ENCODE measurements around the gene MAPKAPK3. TPM values are rescaled to one million over a fixed set of nuclear protein-coding genes. Genes with fewer than 3 reads are reported as not detected.

MAPKAPK3 gene
- total and polyA plus RNA-seq, 2 of the 4 experiments (the other 2 are of a cell fraction), result 38.3 to 57.2 TPM

GRCh38 chr3:50573566-50574443, 43.1 kb upstream of the MAPKAPK3 start (continued):
- TF ChIP-seq MXI1 (IDR thresholded peaks at IDR 0.05; ENCODE audit: borderline replicate concordance, low read depth, low read length), result no peak
- TF ChIP-seq MAZ (IDR thresholded peaks at IDR 0.05; ENCODE audit: borderline replicate concordance, low read depth, low read length), result no peak

GRCh38 chr3:50574444-50574831, 42.5 kb upstream of the MAPKAPK3 start:
- in situ Hi-C loops (cut with MboI; ENCODE audit: low sequenced_read_pairs), result loop anchor here (5.0 kb wide), 2 partner anchors 38 to 798 kb away; partner anchors contain the start of gene CISH
- no peak for DNase-seq

More at GRCh38 chr3:50574444-50574831, 42.5 kb upstream of the MAPKAPK3 start:
- Histone ChIP-seq H3K36me3 (ENCODE audit: control insufficient read depth, insufficient read depth, low read length) (peaks cover 38% of the 10 kb centered on the region; the same call in 1 of the 2 replicates), H2AFZ (replicated peaks; ENCODE audit: low read length, poor library complexity) (no peak overlapping the region), H2BK120ac (ENCODE audit: low read depth, low read length) (no peak overlapping the region), H3K56ac (ENCODE audit: extremely low read depth, insufficient read depth, low read length) (no peak overlapping the region), H2AK5ac (ENCODE audit: low read depth, low read length) (no peak overlapping the region), H3K27ac (ENCODE audit: insufficient read depth, low read length) (no peak overlapping the region), H3K9me3 (ENCODE audit: control insufficient read depth, insufficient read depth, low read length) (no peaks in the 10 kb centered on the region), H3K18ac (ENCODE audit: low read depth, low read length) (no peak overlapping the region), H4K20me1 (ENCODE audit: insufficient read depth, low read length) (no peaks in the 10 kb centered on the region), H3K27me3 (ENCODE audit: control insufficient read depth, insufficient read depth, low read length) (no peaks in the 10 kb centered on the region), H3K4me1 (ENCODE audit: control insufficient read depth, insufficient read depth, low read length) (no peaks in the 10 kb centered on the region; the same call in 1 of the 2 replicates), H2AK9ac (replicated peaks; ENCODE audit: low read depth, low read length, poor library complexity) (no peak overlapping the region), H3K4me2 (ENCODE audit: low read depth, low read length) (no peak overlapping the region), H4K5ac (ENCODE audit: low read depth, low read length) (no peak overlapping the region), H4K8ac (ENCODE audit: low read depth in 2 of 2, low read length in 2 of 2) (no peak overlapping the region), H3K23ac (ENCODE audit: low read depth, low read length) (no peak overlapping the region), H2BK20ac (ENCODE audit: low read depth, low read length) (no peak overlapping the region), H2BK5ac (ENCODE audit: low read depth, low read length, poor library complexity, severe bottlenecking) (no peak overlapping the region), H3K14ac (replicated peaks; ENCODE audit: low read depth, low read length) (no peak overlapping the region), H3K4me3 (ENCODE audit: insufficient read depth, low read depth, low read length) (no peak overlapping the region), H3K4ac (ENCODE audit: low read depth, low read length) (no peak overlapping the region), H4K91ac (ENCODE audit: insufficient read depth, low read depth, low read length) (no peak overlapping the region), H3K9me1 (ENCODE audit: insufficient read depth, low read length) (peaks cover 11% of the 10 kb centered on the region; the same call in 1 of the 2 replicates), H3K79me1 (ENCODE audit: low read depth in 1 of 2, low read length in 2 of 2) (peaks cover 12 to 25% of the 10 kb centered on the region in 2 experiments; a peak in 3 of 4 replicates), H2BK15ac (ENCODE audit: low read depth, low read length) (no peak overlapping the region), H3K9ac (ENCODE audit: low read depth, low read length) (no peak overlapping the region)
- intact Hi-C loops (cut with micrococcal nuclease), result no loop called here
- ChIA-PET CTCF (no interaction called here), POLR2A (ENCODE audit: unreplicated experiment) (no interaction called here)
- dilution Hi-C loops (cut with HindIII; ENCODE audit: low sequenced_read_pairs, unreplicated experiment), result no loop called here
- no CpG with 5 or more reads among the region's 1 CpG for WGBS, 2 experiments (ENCODE audit: extremely low coverage in 2 of 2, insufficient read length in 1 of 2)
- no peak for ATAC-seq (ENCODE audit: low read depth)
- TF ChIP-seq BHLHE40 (IDR thresholded peaks at IDR 0.05; ENCODE audit: low read depth, low read length), result no peak
- TF ChIP-seq USF2 (IDR thresholded peaks at IDR 0.05; ENCODE audit: low read depth, low read length), result no peak
- TF ChIP-seq ELK1 (IDR thresholded peaks at IDR 0.05; ENCODE audit: borderline replicate concordance, low read depth, low read length), result no peak
- no peak for TF ChIP-seq CEBPB (IDR thresholded peaks at IDR 0.05; ENCODE audit: low read depth, low read length)
- no peak for TF ChIP-seq RCOR1 (IDR thresholded peaks at IDR 0.05; ENCODE audit: insufficient replicate concordance, low read length)
- no peak for TF ChIP-seq CHD1 (IDR thresholded peaks at IDR 0.05; ENCODE audit: low read depth, low read length)
- no peak for TF ChIP-seq MAZ (IDR thresholded peaks at IDR 0.05; ENCODE audit: borderline replicate concordance, low read depth, low read length)
- no TSS peak for BruUV-seq (replicated peaks)

All from IMR-90 (cell line).